ENCODE data around the gene PYY. TPM values are rescaled to one million over a fixed set of nuclear protein-coding genes. Genes with fewer than 3 reads are reported as not detected.
"Not testable (repeated sequence)": the region's sequence is repeated elsewhere in the genome, so short reads cannot be mapped to it uniquely, and the experiment has no call there.

Gene PYY
- polyA plus RNA-seq, 3 donors = not detected

DNA sequence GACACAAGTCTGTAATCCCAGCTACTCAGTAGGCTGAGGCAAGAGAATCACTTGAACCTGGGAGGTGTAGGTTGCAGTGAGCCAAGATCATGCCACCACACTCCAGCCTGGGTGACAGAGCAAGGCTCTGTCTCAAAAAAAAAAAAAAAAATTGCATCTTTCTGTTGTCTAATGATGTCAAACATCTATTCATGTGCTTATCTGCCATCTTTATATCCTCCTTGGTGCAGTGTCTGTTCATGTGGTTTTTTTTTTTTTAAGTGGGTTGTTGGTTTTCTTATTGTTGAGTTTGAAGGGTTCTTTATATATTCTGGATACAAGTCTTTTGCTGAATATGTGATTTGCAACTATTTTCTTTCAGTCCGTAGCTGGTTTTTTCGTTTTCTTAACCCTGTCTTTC is 17.7 kb upstream of the PYY start:
- DNase-seq; H2AFZ ChIP-seq (ENCODE audit: insufficient read depth, low read depth, low read length, poor library complexity, severe bottlenecking); H3K9me3 Mint-ChIP-seq; H3K27ac ChIP-seq (ENCODE audit: low read depth in 1 of 2, low read length in 2 of 2); H3K9ac ChIP-seq (ENCODE audit: insufficient read depth, low read length, poor library complexity, severe bottlenecking); intact Hi-C loops (cut with micrococcal nuclease); H3K4me3 ChIP-seq (replicated peaks in 1 of 3; ENCODE audit: low read depth in 2 of 3, low read length in 3 of 3); H3K79me2 ChIP-seq (ENCODE audit: insufficient read depth, low read length); H3K4me3 Mint-ChIP-seq; H3K36me3 ChIP-seq (replicated peaks in 1 of 2; ENCODE audit: control insufficient read depth in 1 of 2, insufficient read depth in 2 of 2, low read length in 2 of 2); H3K9me3 ChIP-seq (replicated peaks in 1 of 2; ENCODE audit: control insufficient read depth in 1 of 2, insufficient read depth in 1 of 2, low read length in 2 of 2); H3K27me3 ChIP-seq (ENCODE audit: control insufficient read depth in 2 of 2, insufficient read depth in 2 of 2, low read length in 2 of 2); H3K36me3 Mint-ChIP-seq; H3K4me1 ChIP-seq (ENCODE audit: control insufficient read depth in 1 of 2, insufficient read depth in 2 of 2, low read length in 2 of 2); H3K4me1 Mint-ChIP-seq; H3K4me2 ChIP-seq (replicated peaks; ENCODE audit: extremely low read depth, low read length, poor library complexity, severe bottlenecking); H3K27ac Mint-ChIP-seq; H4K20me1 ChIP-seq (ENCODE audit: insufficient read depth, low read length): not testable (repeated sequence)
- H3K27me3 Mint-ChIP-seq (ENCODE audit: low read depth in 3 of 3) = peaks cover 8 to 22% (median 19%) of the 10 kb centered on the region in 3 donors
- no CpG with 5 or more reads among the region's 2 CpGs for WGBS (ENCODE audit: insufficient coverage)

DNA sequence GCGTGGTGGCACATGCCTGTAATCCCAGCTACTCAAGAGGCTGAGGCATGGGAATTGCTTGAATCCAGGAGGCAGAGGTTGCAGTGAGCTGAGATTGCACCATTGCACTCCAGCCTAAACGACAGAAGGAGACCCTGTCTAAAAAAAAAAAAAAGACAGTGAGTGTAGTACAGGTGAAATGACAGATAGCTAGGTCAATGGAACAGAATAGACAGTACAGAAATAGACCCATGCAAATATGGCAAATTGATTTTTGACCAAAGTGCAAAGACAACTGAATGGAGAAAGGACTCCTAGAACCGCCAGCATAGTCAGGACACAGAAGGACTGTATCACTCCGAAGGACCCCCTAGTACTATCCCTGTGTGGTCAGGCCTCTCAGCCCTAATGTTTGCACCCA is 16.6 kb upstream of the PYY start:
- Mint-ChIP-seq H3K27me3 (ENCODE audit: low read depth in 3 of 3) (peaks cover 8 to 22% (median 19%) of the 10 kb centered on the region in 3 donors), H3K9me3 (no peaks in the 10 kb centered on the region), H3K27ac (no peak overlapping the region), H3K4me1 (no peaks in the 10 kb centered on the region), H3K4me3 (no peak overlapping the region), H3K36me3 (no peaks in the 10 kb centered on the region)
- Histone ChIP-seq H3K4me1 (ENCODE audit: control insufficient read depth in 1 of 2, insufficient read depth in 2 of 2, low read length in 2 of 2) (no peaks in the 10 kb centered on the region), H3K4me2 (replicated peaks; ENCODE audit: extremely low read depth, low read length, poor library complexity, severe bottlenecking) (no peak overlapping the region), H4K20me1 (ENCODE audit: insufficient read depth, low read length) (no peaks in the 10 kb centered on the region), H3K79me2 (ENCODE audit: insufficient read depth, low read length) (no peaks in the 10 kb centered on the region), H3K4me3 (replicated peaks in 1 of 3; ENCODE audit: low read depth in 2 of 3, low read length in 3 of 3) (no peak overlapping the region), H3K36me3 (replicated peaks in 1 of 2; ENCODE audit: control insufficient read depth in 1 of 2, insufficient read depth in 2 of 2, low read length in 2 of 2) (no peaks in the 10 kb centered on the region), H3K27me3 (ENCODE audit: control insufficient read depth in 2 of 2, insufficient read depth in 2 of 2, low read length in 2 of 2) (peaks cover 0 to 2% of the 10 kb centered on the region in 2 donors), H3K9ac (ENCODE audit: insufficient read depth, low read length, poor library complexity, severe bottlenecking) (no peak overlapping the region), H3K9me3 (replicated peaks in 1 of 2; ENCODE audit: control insufficient read depth in 1 of 2, insufficient read depth in 1 of 2, low read length in 2 of 2) (no peaks in the 10 kb centered on the region), H2AFZ (ENCODE audit: insufficient read depth, low read depth, low read length, poor library complexity, severe bottlenecking) (no peak overlapping the region), H3K27ac (ENCODE audit: low read depth in 1 of 2, low read length in 2 of 2) (no peak overlapping the region)
- intact Hi-C loops (cut with micrococcal nuclease) = no loop called here
- WGBS (ENCODE audit: insufficient coverage) = 89% methylated on average over 2 of the region's 4 CpGs
- TF ChIP-seq, protein P1, sequence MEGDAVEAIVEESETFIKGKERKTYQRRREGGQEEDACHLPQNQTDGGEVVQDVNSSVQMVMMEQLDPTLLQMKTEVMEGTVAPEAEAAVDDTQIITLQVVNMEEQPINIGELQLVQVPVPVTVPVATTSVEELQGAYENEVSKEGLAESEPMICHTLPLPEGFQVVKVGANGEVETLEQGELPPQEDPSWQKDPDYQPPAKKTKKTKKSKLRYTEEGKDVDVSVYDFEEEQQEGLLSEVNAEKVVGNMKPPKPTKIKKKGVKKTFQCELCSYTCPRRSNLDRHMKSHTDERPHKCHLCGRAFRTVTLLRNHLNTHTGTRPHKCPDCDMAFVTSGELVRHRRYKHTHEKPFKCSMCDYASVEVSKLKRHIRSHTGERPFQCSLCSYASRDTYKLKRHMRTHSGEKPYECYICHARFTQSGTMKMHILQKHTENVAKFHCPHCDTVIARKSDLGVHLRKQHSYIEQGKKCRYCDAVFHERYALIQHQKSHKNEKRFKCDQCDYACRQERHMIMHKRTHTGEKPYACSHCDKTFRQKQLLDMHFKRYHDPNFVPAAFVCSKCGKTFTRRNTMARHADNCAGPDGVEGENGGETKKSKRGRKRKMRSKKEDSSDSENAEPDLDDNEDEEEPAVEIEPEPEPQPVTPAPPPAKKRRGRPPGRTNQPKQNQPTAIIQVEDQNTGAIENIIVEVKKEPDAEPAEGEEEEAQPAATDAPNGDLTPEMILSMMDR (IDR thresholded peaks at IDR 0.05) = no peak
- DNase-seq = no peak
